SK-N-SH (cell line): ENCODE results near the gene ZFYVE19. TPM values are rescaled to one million over a fixed set of nuclear protein-coding genes. Genes with fewer than 3 reads are reported as not detected.

Source experiments
- CTCF ChIA-PET: fragments of 300-600, 350-600 bp; formaldehyde crosslinking; extraction: SDS; loops from one replicate; lab custom pipeline; 2021; lab: Yijun Ruan, JAX
- POLR2A ChIA-PET: fragments of 350-600 bp; sonication (Branson Sonifier 250); formaldehyde crosslinking; extraction: SDS; loops from one replicate; lab custom pipeline; 2020; ENCODE audit warnings: antibody characterized with exemption, inconsistent platforms; lab: Yijun Ruan, JAX
- DNase-seq: peaks from one replicate; pipeline ENCODE4 v3.0.0; 2012
- H2AFZ ChIP-seq: fragments of 200-600 bp; sonication (generic); 2 replicates; pipeline ENCODE4 v1.8.1; 2016; ENCODE audit warnings: antibody characterized with exemption, mild to moderate bottlenecking, low read depth
- H3F3A ChIP-seq: fragments of 200-600 bp; sonication (generic); replicated peaks from 2 replicates; pipeline ENCODE3; 2016; ENCODE audit warnings: antibody characterized with exemption, mild to moderate bottlenecking; ENCODE audit not compliant: insufficient read depth
- H3K27ac ChIP-seq, 2 experiments: fragments of 200-500 bp in 1 of 2; fragments of 200-600 bp in 1 of 2; sonication (Bioruptor generic) in 1 of 2; sonication (generic), shearing (Covaris generic) in 1 of 2; 2 replicates each; pipeline versions ENCODE4 v1.5.1 to v1.6.1; 2014 to 2016; ENCODE audit warnings: low read depth in 2 of 2, inconsistent platforms in 1 of 2, low read length in 1 of 2, mild to moderate bottlenecking in 1 of 2, mixed read lengths in 1 of 2
- H3K27me3 ChIP-seq: fragments of 200-600 bp; sonication (generic), shearing (Covaris generic); 2 replicates; pipeline ENCODE4 v1.6.1; 2016; ENCODE audit warnings: mixed run types; ENCODE audit not compliant: insufficient read depth
- H3K36me3 ChIP-seq, 2 experiments: fragments of 200-500 bp in 1 of 2; fragments of 200-600 bp in 1 of 2; sonication (Bioruptor generic) in 1 of 2; sonication (generic) in 1 of 2; replicated peaks in 1 of 2; 2 replicates each; pipeline versions ENCODE3 to v1.5.1; 2014 to 2016; ENCODE audit warnings: low read length in 1 of 2, mild to moderate bottlenecking in 1 of 2; ENCODE audit not compliant: insufficient read depth in 2 of 2, control insufficient read depth in 1 of 2
- H3K4me1 ChIP-seq, 2 experiments: fragments of 200-500 bp in 1 of 2; fragments of 200-600 bp in 1 of 2; sonication (Bioruptor generic) in 1 of 2; sonication (generic), shearing (Covaris generic) in 1 of 2; 2 replicates each; pipeline versions ENCODE4 v1.5.1 to v1.6.1; 2014 to 2016; ENCODE audit warnings: low read depth in 1 of 2, low read length in 1 of 2, mixed run types in 1 of 2; ENCODE audit not compliant: insufficient read depth in 2 of 2, control insufficient read depth in 1 of 2
- H3K4me2 ChIP-seq: fragments of 200-600 bp; sonication (generic), shearing (Covaris generic); 2 replicates; pipeline ENCODE4 v1.6.1; 2017; ENCODE audit warnings: mixed run types
- H3K4me3 ChIP-seq, 2 experiments: fragments of 200-500 bp in 1 of 2; fragments of 200-600 bp in 1 of 2; sonication (Bioruptor generic) in 1 of 2; sonication (generic), shearing (Covaris generic) in 1 of 2; 2 replicates each; pipeline versions ENCODE4 v1.5.1 to v1.8.1; 2014 to 2016; ENCODE audit warnings: low read depth in 2 of 2, inconsistent platforms in 1 of 2, low read length in 1 of 2, mild to moderate bottlenecking in 1 of 2, mixed read lengths in 1 of 2, moderate library complexity in 1 of 2
- H3K79me2 ChIP-seq: fragments of 200-600 bp; sonication (generic); 2 replicates; pipeline ENCODE4 v1.8.1; 2017; ENCODE audit warnings: mild to moderate bottlenecking; ENCODE audit not compliant: insufficient read depth
- H3K9ac ChIP-seq: fragments of 200-600 bp; sonication (generic); 2 replicates; pipeline ENCODE4 v1.6.1; 2017; ENCODE audit warnings: mixed run types
- H3K9me2 ChIP-seq: fragments of 200-600 bp; sonication (generic); 2 replicates; pipeline ENCODE4 v1.6.1; 2017; ENCODE audit warnings: mixed run types
- H3K9me3 ChIP-seq: fragments of 200-600 bp; sonication (generic); 2 replicates; pipeline ENCODE4 v1.6.1; 2017; ENCODE audit warnings: mixed run types, mild to moderate bottlenecking, moderate library complexity
- H4K20me1 ChIP-seq: fragments of 200-600 bp; sonication (generic); 2 replicates; pipeline ENCODE4 v1.6.1; 2017; ENCODE audit warnings: mild to moderate bottlenecking, mixed run types; ENCODE audit not compliant: insufficient read depth
- ELF1 ChIP-seq: IDR thresholded peaks from 2 replicates; pipeline ENCODE4 v1.4.0; 2012
- EP300 ChIP-seq, 2 experiments: IDR thresholded peaks; 2 replicates each; pipeline versions ENCODE4 v1.4.0 to v1.6.1; 2012; ENCODE audit warnings: borderline replicate concordance in 1 of 2, low read depth in 1 of 2, low read length in 1 of 2
- GATA2 ChIP-seq: sonication (generic); formaldehyde crosslinking; IDR thresholded peaks from 2 replicates; pipeline ENCODE4 v1.5.0; 2020; ENCODE audit warnings: mild to moderate bottlenecking, missing genetic modification reagents
- MEF2A ChIP-seq: IDR thresholded peaks from 2 replicates; pipeline ENCODE4 v1.4.0; 2012; ENCODE audit warnings: low read depth, borderline replicate concordance
- PBX3 ChIP-seq: IDR thresholded peaks from 2 replicates; pipeline ENCODE4; 2012
- RAD21 ChIP-seq: IDR thresholded peaks from 2 replicates; pipeline ENCODE4 v1.6.1; 2012; ENCODE audit warnings: mild to moderate bottlenecking, low read length
- RCOR1 ChIP-seq: fragments of 150-350 bp; IDR thresholded peaks from 2 replicates; pipeline ENCODE4 v1.6.1; 2017; ENCODE audit warnings: antibody characterized with exemption, low read length
- REST ChIP-seq: IDR thresholded peaks from 2 replicates; pipeline ENCODE4 v1.6.1; 2012; ENCODE audit warnings: mild to moderate bottlenecking, low read depth, low read length, moderate library complexity
- RFX5 ChIP-seq: IDR thresholded peaks from 2 replicates; pipeline ENCODE4 v1.6.1; 2012; ENCODE audit warnings: mild to moderate bottlenecking, improper control_type of control experiment, low read length
- TAF1 ChIP-seq: IDR thresholded peaks from 2 replicates; pipeline ENCODE4 v1.6.1; 2012; ENCODE audit warnings: low read depth, mild to moderate bottlenecking, low read length, moderate library complexity, borderline replicate concordance
- TEAD4 ChIP-seq: IDR thresholded peaks from 2 replicates; pipeline ENCODE4 v1.4.0; 2012; ENCODE audit warnings: mild to moderate bottlenecking, borderline replicate concordance; ENCODE audit not compliant: insufficient read depth
- USF1 ChIP-seq: IDR thresholded peaks from 2 replicates; pipeline ENCODE4 v1.4.0; 2012; ENCODE audit warnings: low read depth, borderline replicate concordance
- ZBTB33 ChIP-seq: IDR thresholded peaks from 2 replicates; pipeline ENCODE4 v1.4.0; 2012; ENCODE audit warnings: low read depth, borderline replicate concordance
- WGBS: methylation state at CpG from one replicate; pipeline ENCODE4 v1.1.6; 2017; ENCODE audit warnings: low lambda C conversion rate; 5-methylcytosine and 5-hydroxymethylcytosine counted together
- polyA plus RNA-seq, 3 experiments: library from polyadenylated mRNA; depleted of rRNA; stranded (reverse); fragments of >200 nt; gene quantifications; 2 replicates each; pipeline ENCODE4 v1.2.3, GENCODE V29; 2012

ZFYVE19 gene
- polyA plus RNA-seq, 1 of the 3 experiments (the other 2 are of a cell fraction), result 35.5 TPM

GRCh38 chr15:40796512-40796911, 10.4 kb upstream of the ZFYVE19 start:
- peaks cover 11% of the 10 kb centered on the region for H3F3A ChIP-seq
- H3K9ac ChIP-seq, result no peak overlapping the region
- peaks cover 73% of the 10 kb centered on the region for H3K79me2 ChIP-seq
- POLR2A ChIA-PET, result no interaction called here
- no peak overlapping the region for H3K27ac ChIP-seq
- no peaks in the 10 kb centered on the region for H3K9me3 ChIP-seq
- H4K20me1 ChIP-seq, result no peaks in the 10 kb centered on the region
- H3K36me3 ChIP-seq, result peaks cover 0 to 5% of the 10 kb centered on the region in 2 experiments
- H3K9me2 ChIP-seq, result no peaks in the 10 kb centered on the region
- CTCF ChIA-PET, result interaction anchor here (0.6 to 1.9 kb wide), 3 partner anchors 14 to 206 kb away, joined by 3 to 9 read pairs (median 4); no protein-coding TSS in a partner anchor
- peaks cover 0 to 4% of the 10 kb centered on the region in 2 experiments; a peak in 1 of 4 replicates for H3K4me1 ChIP-seq
- no peak for DNase-seq
- no peak overlapping the region for H3K4me2 ChIP-seq
- H3K4me3 ChIP-seq, result no peak overlapping the region
- no peak overlapping the region for H2AFZ ChIP-seq
- 97% methylated on average over 5 of the region's 5 CpGs for WGBS
- H3K27me3 ChIP-seq, result no peaks in the 10 kb centered on the region
- no peak for TF ChIP-seq RFX5
- no peak for TF ChIP-seq TEAD4
- TF ChIP-seq RAD21, result no peak

GRCh38 chr15:40799523-40799922, 7.4 kb upstream of the ZFYVE19 start:
- TF ChIP-seq TAF1, result no peak
- no peak for TF ChIP-seq PBX3
- TF ChIP-seq EP300 (IDR thresholded peaks at IDR 0.05; ENCODE audit: borderline replicate concordance in 1 of 2, low read depth in 1 of 2, low read length in 1 of 2), result no peak
- TF ChIP-seq REST, result no peak
- no peak for TF ChIP-seq MEF2A
- TF ChIP-seq USF1, result no peak
- no peak for TF ChIP-seq ELF1
- no peak for TF ChIP-seq TEAD4
- no peak for TF ChIP-seq ZBTB33
- TF ChIP-seq RCOR1, result no peak
- no peak for TF ChIP-seq GATA2 (CRISPR knock-in tag)
- CTCF ChIA-PET, result interaction anchor here (0.7 to 0.9 kb wide), 2 partner anchors 17 to 59 kb away, joined by 3 to 4 read pairs; no protein-coding TSS in a partner anchor
- H3K79me2 ChIP-seq, result peaks cover 84% of the 10 kb centered on the region

More at GRCh38 chr15:40799523-40799922, 7.4 kb upstream of the ZFYVE19 start:
- H3K9ac ChIP-seq, result no peak overlapping the region
- H4K20me1 ChIP-seq, result no peaks in the 10 kb centered on the region
- POLR2A ChIA-PET, result no interaction called here
- H3K4me3 ChIP-seq, result no peak overlapping the region
- no peak overlapping the region for H3K27ac ChIP-seq
- WGBS, result 94% methylated on average over 3 of the region's 3 CpGs
- no peak for DNase-seq
- no peaks in the 10 kb centered on the region for H3K9me3 ChIP-seq
- no peak overlapping the region for H2AFZ ChIP-seq
- no peaks in the 10 kb centered on the region for H3F3A ChIP-seq
- H3K27me3 ChIP-seq, result no peaks in the 10 kb centered on the region
- peaks cover 0 to 9% of the 10 kb centered on the region in 2 experiments for H3K36me3 ChIP-seq
- H3K9me2 ChIP-seq, result no peaks in the 10 kb centered on the region
- H3K4me1 ChIP-seq, result no peaks in the 10 kb centered on the region
- no peak overlapping the region for H3K4me2 ChIP-seq
